Karpas-422 (cell line): ENCODE results near the gene LIMK1. TPM values are rescaled to one million over a fixed set of nuclear protein-coding genes. Genes with fewer than 3 reads are reported as not detected.

Experiments
- DNase-seq: peaks from one replicate; pipeline ENCODE4 v3.0.0-alpha.2; 2015
- H2AFZ ChIP-seq: fragments of 200-600 bp; sonication (generic); 2 replicates; pipeline ENCODE4 v1.6.1; 2014; ENCODE audit warnings: antibody characterized with exemption, low read length, mixed read lengths
- H3K27ac ChIP-seq: fragments of 200-600 bp; sonication (generic); 2 replicates; pipeline ENCODE4 v1.5.1; 2014; ENCODE audit warnings: mild to moderate bottlenecking, low read length, moderate library complexity
- H3K27me3 ChIP-seq: fragments of 200-600 bp; sonication (generic); 2 replicates; pipeline ENCODE4 v1.6.1; 2014; ENCODE audit warnings: low read length, mixed read lengths
- H3K36me3 ChIP-seq: fragments of 200-600 bp; sonication (generic); 2 replicates; pipeline ENCODE4 v1.6.1; 2014; ENCODE audit warnings: low read length, mixed read lengths; ENCODE audit not compliant: insufficient read depth
- H3K4me1 ChIP-seq: fragments of 200-600 bp; sonication (generic); 2 replicates; pipeline ENCODE4 v1.6.1; 2014; ENCODE audit warnings: mild to moderate bottlenecking, low read length, mixed read lengths
- H3K4me2 ChIP-seq: fragments of 200-600 bp; sonication (generic); 2 replicates; pipeline ENCODE4 v1.6.1; 2014; ENCODE audit warnings: low read length, low read depth, mild to moderate bottlenecking; ENCODE audit not compliant: poor library complexity, severe bottlenecking
- H3K4me3 ChIP-seq: fragments of 200-600 bp; sonication (generic); 2 replicates; pipeline ENCODE4 v1.5.1; 2014; ENCODE audit warnings: mild to moderate bottlenecking, antibody characterized with exemption, low read length, mixed read lengths
- H3K79me2 ChIP-seq: fragments of 200-600 bp; sonication (generic); 2 replicates; pipeline ENCODE4 v1.6.1; 2014; ENCODE audit warnings: mild to moderate bottlenecking, low read length, mixed read lengths
- H3K9ac ChIP-seq: fragments of 200-600 bp; sonication (generic); 2 replicates; pipeline ENCODE4 v1.6.0; 2014; ENCODE audit warnings: low read length
- H3K9me2 ChIP-seq: fragments of 200-600 bp; sonication (generic), shearing (Covaris generic); replicated peaks from 2 replicates; pipeline ENCODE4 v1.6.0; 2014; ENCODE audit warnings: mild to moderate bottlenecking, low read length, moderate library complexity; ENCODE audit not compliant: insufficient read depth
- H3K9me3 ChIP-seq: fragments of 300-700, 200-600 bp; sonication (generic); 2 replicates; pipeline ENCODE4 v1.6.1; 2014; ENCODE audit warnings: low read length, mixed read lengths
- H4K20me1 ChIP-seq: fragments of 200-600 bp; sonication (generic); 2 replicates; pipeline ENCODE4 v1.6.1; 2014; ENCODE audit warnings: mild to moderate bottlenecking, antibody characterized with exemption, low read length, low read depth; ENCODE audit not compliant: insufficient read depth
- total RNA-seq: library from RNA; depleted of rRNA; stranded (reverse); fragments of >200 nt; shearing (Covaris generic); gene quantifications from 2 replicates; pipeline ENCODE4 v1.2.3, GENCODE V29; 2014; ENCODE audit warnings: low replicate concordance

The LIMK1 gene
- total RNA-seq, 1 experiment from 2014 or later, result 44.7 TPM

GRCh38 chr7:74051629-74052410 lies 31.8 kb upstream of the LIMK1 start:
- Histone ChIP-seq H3K27me3 (no peaks in the 10 kb centered on the region), H3K36me3 (no peaks in the 10 kb centered on the region), H3K9me2 (no peaks in the 10 kb centered on the region), H3K27ac (no peak overlapping the region), H2AFZ (no peak overlapping the region), H4K20me1 (0 out of 2 replicates have a peak, but pooled peaks cover 3% of the 10 kb centered on the region), H3K79me2 (no peaks in the 10 kb centered on the region), H3K4me2 (no peak overlapping the region), H3K4me1 (peaks cover 3% of the 10 kb centered on the region; the same call in 1 of the 2 replicates), H3K9ac (no peak overlapping the region), H3K4me3 (no peak overlapping the region), H3K9me3 (no peaks in the 10 kb centered on the region)
- peak; percentile 78 for DNase-seq

- no peak overlapping the region for H2AFZ ChIP-seq
- H3K27me3 ChIP-seq, result no peaks in the 10 kb centered on the region
- H3K4me3 ChIP-seq, result no peak overlapping the region
- H3K4me1 ChIP-seq, result peaks cover 3% of the 10 kb centered on the region; the same call in 1 of the 2 replicates
- H4K20me1 ChIP-seq, result 0 out of 2 replicates have a peak, but pooled peaks cover 3% of the 10 kb centered on the region
- no peaks in the 10 kb centered on the region for H3K9me3 ChIP-seq
- no peaks in the 10 kb centered on the region for H3K36me3 ChIP-seq
- no peak overlapping the region for H3K27ac ChIP-seq
- DNase-seq, result no peak
- H3K9ac ChIP-seq, result no peak overlapping the region
- H3K4me2 ChIP-seq, result no peak overlapping the region
- no peaks in the 10 kb centered on the region for H3K79me2 ChIP-seq
- H3K9me2 ChIP-seq, result no peaks in the 10 kb centered on the region
Observed at GRCh38 chr7:74052628-74053027, 31.0 kb upstream of the LIMK1 start.

GRCh38 chr7:74053589-74054186 lies 29.9 kb upstream of the LIMK1 start:
- Histone ChIP-seq H3K9ac (no peak overlapping the region), H2AFZ (no peak overlapping the region), H3K27me3 (no peaks in the 10 kb centered on the region), H3K36me3 (no peaks in the 10 kb centered on the region), H3K27ac (no peak overlapping the region), H4K20me1 (0 out of 2 replicates have a peak, but pooled peaks cover 3% of the 10 kb centered on the region), H3K4me2 (no peak overlapping the region), H3K9me3 (no peaks in the 10 kb centered on the region), H3K79me2 (no peaks in the 10 kb centered on the region), H3K4me3 (no peak overlapping the region), H3K4me1 (peaks cover 3% of the 10 kb centered on the region; the same call in 1 of the 2 replicates), H3K9me2 (no peaks in the 10 kb centered on the region)
- no peak for DNase-seq

DNA sequence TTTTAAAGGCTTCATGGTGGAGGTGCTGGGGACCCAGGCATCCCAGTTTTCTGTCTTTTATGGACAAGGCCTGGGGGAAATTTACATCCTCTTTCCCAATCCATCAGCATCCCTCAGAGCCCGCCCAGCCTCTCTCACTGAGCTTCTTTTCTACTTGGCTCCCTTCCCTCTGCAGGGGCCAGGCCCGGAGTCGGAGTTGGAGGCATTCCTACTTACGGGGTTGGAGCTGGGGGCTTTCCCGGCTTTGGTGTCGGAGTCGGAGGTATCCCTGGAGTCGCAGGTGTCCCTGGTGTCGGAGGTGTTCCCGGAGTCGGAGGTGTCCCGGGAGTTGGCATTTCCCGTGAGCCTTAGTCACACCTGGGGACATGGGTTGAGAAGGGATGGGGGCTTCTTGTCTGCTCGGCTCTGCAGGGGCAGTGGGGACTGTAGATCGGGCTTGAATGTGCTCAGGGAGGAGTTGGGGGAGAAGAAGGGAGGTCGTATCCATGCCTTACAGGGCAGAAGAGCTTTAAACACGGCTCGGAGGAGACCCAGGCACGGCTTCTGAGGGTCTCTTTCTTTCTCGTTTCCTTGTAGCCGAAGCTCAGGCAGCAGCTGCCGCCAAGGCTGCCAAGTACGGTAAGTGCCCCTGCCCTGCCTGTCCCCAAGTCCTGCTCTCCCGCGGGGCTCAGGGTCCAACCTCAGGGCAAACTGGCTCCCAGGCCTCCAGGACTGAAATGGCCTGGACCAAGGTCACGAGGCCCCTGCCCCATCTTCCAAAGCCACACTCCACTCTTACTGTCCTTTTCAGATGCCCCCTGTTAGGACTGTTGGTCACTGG lies 27.3 kb upstream of the LIMK1 start:
- Histone ChIP-seq H3K27ac (no peak overlapping the region), H3K9me2 (no peaks in the 10 kb centered on the region), H3K9ac (no peak overlapping the region), H3K4me2 (no peak overlapping the region), H3K9me3 (no peaks in the 10 kb centered on the region), H3K4me1 (peaks cover 3% of the 10 kb centered on the region; the same call in 1 of the 2 replicates), H2AFZ (no peak overlapping the region), H3K27me3 (no peaks in the 10 kb centered on the region), H3K79me2 (no peaks in the 10 kb centered on the region), H4K20me1 (0 out of 2 replicates have a peak, but pooled peaks cover under 1% of the 10 kb centered on the region), H3K4me3 (no peak overlapping the region), H3K36me3 (no peaks in the 10 kb centered on the region)
- no peak for DNase-seq

DNA sequence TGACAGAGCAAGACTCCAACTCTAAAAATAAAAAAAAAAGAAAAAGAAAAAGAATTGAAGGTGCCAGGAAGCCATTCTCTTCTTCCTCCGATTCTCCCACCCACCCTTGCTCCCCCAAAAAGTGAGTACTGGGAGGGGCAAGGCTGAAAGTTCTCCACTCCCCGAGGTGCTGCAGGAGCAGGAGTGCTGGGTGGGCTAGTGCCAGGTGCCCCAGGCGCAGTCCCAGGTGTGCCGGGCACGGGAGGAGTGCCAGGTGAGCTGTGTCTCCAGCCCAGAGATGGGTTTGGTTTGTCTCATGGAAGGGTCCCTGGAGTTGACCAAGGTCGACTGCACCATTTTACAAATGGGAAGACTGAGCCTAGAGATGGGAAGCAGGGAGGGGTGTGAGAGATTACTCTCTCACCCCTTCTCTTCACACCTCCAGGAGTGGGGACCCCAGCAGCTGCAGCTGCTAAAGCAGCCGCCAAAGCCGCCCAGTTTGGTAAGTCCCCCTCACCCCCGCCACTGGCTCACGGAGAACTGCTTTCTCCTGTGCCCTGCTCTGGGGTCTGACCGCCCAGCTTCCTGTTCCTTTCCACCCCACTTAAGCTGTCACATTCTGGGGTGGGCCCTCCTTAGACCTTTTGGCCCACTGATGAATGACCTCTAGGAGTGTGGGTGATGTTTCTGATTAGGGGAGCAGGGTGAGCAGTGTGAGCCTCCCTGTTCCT lies 26.2 kb upstream of the LIMK1 start:
- H3K27ac ChIP-seq, result no peak overlapping the region
- no peaks in the 10 kb centered on the region for H3K9me2 ChIP-seq
- no peaks in the 10 kb centered on the region for H3K4me1 ChIP-seq
- no peaks in the 10 kb centered on the region for H4K20me1 ChIP-seq
- DNase-seq, result no peak
- no peak overlapping the region for H3K9ac ChIP-seq
- H3K9me3 ChIP-seq, result no peaks in the 10 kb centered on the region
- no peaks in the 10 kb centered on the region for H3K27me3 ChIP-seq
- H3K4me3 ChIP-seq, result no peak overlapping the region
- H3K4me2 ChIP-seq, result no peak overlapping the region
- H3K36me3 ChIP-seq, result no peaks in the 10 kb centered on the region
- H2AFZ ChIP-seq, result no peak overlapping the region
- H3K79me2 ChIP-seq, result no peaks in the 10 kb centered on the region

DNA sequence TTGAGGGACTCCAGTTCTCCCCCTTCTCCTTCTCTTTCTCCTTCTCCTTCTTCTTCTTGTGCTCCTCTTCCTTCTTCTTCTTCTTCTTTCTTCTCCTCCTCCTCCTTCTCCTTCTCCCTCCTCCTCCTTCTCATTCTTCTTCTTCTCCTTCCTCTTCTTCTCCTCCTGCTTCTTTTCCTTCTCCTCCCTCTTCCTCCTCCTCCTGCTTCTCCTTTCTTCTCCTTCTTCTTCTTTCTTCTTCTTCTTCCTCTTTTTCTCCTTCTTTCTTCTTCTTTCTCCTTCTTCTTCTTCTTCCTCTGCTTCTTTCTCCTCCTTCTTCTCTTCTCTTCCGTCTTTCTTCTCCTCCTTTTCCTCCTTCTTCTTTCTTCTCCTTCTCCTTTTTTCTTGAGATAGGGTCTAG lies 25.6 kb upstream of the LIMK1 start:
- Histone ChIP-seq H3K27ac (no peak overlapping the region), H3K4me3 (no peak overlapping the region)

DNA sequence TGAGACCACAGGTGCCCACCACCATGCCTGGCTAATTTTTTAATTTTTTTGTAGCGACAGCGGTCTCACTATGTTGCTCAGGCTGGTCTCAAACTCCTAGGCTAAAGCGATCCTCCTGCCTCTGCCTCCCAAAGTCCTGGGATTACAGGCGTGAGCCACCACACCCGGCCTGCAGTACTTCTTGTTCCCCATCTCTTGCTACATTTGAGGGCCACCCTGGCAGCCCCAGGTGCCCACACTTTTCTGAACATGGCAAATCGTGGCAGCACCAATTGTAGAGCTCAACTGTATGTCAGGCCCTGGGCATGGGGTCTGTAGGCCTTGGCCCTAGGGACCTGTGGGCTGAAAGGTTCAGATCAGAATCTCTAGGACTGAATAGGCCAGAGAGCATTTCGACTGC lies 25.1 kb upstream of the LIMK1 start:
- no peaks in the 10 kb centered on the region for H3K36me3 ChIP-seq
- no peaks in the 10 kb centered on the region for H3K9me3 ChIP-seq
- H2AFZ ChIP-seq, result no peak overlapping the region
- H3K79me2 ChIP-seq, result no peaks in the 10 kb centered on the region
- no peak overlapping the region for H3K27ac ChIP-seq
- no peak overlapping the region for H3K4me2 ChIP-seq
- H3K4me3 ChIP-seq, result no peak overlapping the region
- H4K20me1 ChIP-seq, result no peaks in the 10 kb centered on the region
- H3K9ac ChIP-seq, result no peak overlapping the region
- no peaks in the 10 kb centered on the region for H3K4me1 ChIP-seq
- H3K27me3 ChIP-seq, result no peaks in the 10 kb centered on the region
- no peaks in the 10 kb centered on the region for H3K9me2 ChIP-seq
- no peak for DNase-seq

More for the DNA sequence above, 25.6 kb upstream of the LIMK1 start:
- H3K9me3 ChIP-seq, result no peaks in the 10 kb centered on the region
- H3K27me3 ChIP-seq, result no peaks in the 10 kb centered on the region
- no peaks in the 10 kb centered on the region for H3K9me2 ChIP-seq
- H3K79me2 ChIP-seq, result no peaks in the 10 kb centered on the region
- no peaks in the 10 kb centered on the region for H4K20me1 ChIP-seq
- no peaks in the 10 kb centered on the region for H3K4me1 ChIP-seq
- no peak for DNase-seq
- H3K4me2 ChIP-seq, result no peak overlapping the region
- no peak overlapping the region for H3K9ac ChIP-seq
- H2AFZ ChIP-seq, result no peak overlapping the region
- H3K36me3 ChIP-seq, result no peaks in the 10 kb centered on the region
